Bone marrow (tissue), 2 donors: ENCODE results near the gene GPAT3.
"Not testable (repeated sequence)": the region's sequence is repeated elsewhere in the genome, so short reads cannot be mapped to it uniquely, and the experiment has no call there.

Experiments used
- DNase-seq, 2 donors: peaks; one replicate each; lab custom pipeline; 2025; lab: John Stamatoyannopoulos, UW

The GPAT3 gene

GRCh38 chr4:83604321-83604720 lies 68.4 kb downstream of the GPAT3 start:
- DNase-seq: no peak

- no peak for DNase-seq
Measured at GRCh38 chr4:83605210-83605609, 69.3 kb downstream of the GPAT3 start.

DNA sequence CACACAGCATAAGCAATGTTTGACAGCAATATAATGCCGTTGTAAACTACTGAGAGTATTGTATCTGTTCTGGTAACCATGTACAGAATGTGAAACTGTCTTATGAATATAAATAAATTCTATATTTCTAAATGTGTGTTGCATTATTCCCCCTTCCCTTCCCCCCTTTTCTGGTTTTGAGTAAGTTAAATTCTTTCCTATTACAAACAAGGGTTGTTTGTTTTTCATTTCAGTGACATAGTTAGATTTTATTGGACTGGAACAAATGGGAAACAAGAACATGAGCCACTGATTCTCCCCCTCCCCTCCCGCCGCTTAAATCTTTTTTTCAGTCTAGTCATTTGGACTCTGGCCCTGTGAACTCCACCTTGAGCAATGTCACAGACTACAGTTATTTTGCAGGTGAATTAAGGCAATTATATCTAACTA lies 69.8 kb downstream of the GPAT3 start:
- DNase-seq: no peak

DNA sequence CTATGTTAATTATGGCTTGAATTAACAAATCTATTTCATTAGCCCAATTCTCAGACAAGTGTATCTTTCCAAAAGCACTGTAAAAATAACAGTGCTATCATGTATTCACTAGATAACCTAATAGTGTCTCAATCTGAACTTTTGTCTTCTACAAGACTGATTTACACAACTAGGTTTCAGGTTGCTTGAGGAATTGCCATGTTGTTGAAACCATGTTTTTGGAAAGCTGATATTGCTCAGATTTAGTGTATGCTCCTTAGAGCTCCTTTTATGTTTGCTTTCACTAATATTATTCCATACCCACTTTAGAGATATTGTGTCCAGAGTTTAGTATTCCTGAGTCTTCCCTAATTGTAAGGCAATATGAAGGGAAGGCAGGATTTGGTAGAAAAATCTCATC lies 70.6 kb downstream of the GPAT3 start:
- DNase-seq: no peak

DNA sequence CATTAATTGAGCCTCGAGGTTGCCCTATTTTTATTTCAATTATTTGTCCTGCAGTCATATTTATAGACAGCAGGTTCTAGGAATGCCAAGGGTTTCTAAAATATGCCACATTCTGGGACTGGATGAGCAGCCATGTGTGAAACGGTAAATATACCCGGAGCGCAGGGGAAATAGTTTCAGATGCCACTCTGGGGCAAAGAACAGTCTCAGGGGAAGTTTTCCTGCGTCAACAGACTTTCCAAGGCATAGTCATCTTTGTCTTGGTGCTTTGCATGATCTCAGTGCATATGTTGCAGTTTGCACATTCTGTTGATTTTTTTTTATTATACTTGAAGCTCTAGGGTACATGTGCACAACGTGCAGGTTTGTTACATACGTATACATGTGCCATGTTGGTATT lies 71.0 kb downstream of the GPAT3 start:
- no peak for DNase-seq

DNA sequence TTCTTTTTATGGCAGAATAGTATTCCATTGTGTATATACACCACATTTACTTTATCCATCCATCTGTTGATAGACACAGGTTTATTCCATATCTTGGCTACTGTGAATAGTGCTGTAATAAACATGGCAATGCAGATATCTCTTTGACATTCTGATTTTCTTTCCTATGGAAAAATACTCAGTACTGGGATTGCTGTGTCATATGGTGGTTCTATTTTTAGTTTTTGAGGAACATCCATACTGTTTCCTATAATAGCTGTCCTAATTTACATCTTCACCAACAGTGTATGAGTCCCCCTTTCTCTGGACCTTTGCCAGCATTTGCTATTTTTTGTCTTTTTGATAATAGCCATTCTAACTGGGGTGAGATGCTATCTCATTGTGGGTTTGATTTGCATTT lies 73.5 kb downstream of the GPAT3 start:
- no peak for DNase-seq

GRCh38 chr4:83610729-83611128 lies 74.8 kb downstream of the GPAT3 start:
- DNase-seq: no peak

DNA sequence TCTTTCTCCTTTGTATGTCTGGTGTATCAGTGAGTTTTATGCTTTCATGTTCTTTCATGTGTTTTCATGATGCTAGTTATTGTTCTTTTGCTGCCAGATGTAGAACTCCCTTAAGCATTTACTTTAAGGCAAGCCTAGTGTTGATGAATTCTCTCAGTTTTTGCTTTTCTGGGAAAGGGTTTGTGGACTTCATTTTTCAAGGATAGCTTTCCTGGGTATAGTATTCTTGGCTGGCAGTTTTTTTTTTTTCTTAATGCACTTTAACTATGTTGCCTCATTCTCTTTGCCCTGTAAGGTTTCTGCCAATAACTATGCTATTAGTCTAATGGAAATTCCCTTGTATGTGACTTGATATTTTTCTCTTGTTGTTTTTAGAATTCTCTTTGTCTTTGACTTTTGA lies 77.1 kb downstream of the GPAT3 start:
- DNase-seq: no peak

DNA sequence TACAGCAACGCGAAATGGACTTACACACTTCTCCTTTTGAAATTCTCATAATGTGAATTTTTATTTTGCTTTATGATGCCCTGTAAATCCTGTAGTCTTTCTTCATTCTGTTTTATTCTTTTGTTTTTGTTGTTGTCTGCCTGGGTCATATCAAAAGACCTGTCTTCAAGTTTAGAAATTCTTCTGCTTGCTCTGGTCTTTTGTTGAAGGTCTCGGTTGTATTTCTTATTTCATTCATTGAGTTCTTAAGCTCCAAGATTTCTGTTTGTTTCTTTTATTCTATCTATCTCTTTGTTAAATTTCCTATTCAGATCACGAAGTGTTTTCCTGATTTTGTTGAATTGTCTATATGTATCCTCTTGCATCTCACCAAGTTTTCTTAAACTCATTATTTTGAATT lies 78.1 kb downstream of the GPAT3 start:
- no peak for DNase-seq

GRCh38 chr4:83616252-83616651 lies 80.3 kb downstream of the GPAT3 start:
- DNase-seq: no peak

GRCh38 chr4:83617371-83618035 lies 81.6 kb downstream of the GPAT3 start:
- DNase-seq: no peak

GRCh38 chr4:83618431-83618830 lies 82.5 kb downstream of the GPAT3 start:
- no peak for DNase-seq

GRCh38 chr4:83618991-83619645 lies 83.2 kb downstream of the GPAT3 start:
- peak in 1 of 2 donors; percentile 27 for DNase-seq

- not testable (repeated sequence) for DNase-seq
Measured at GRCh38 chr4:83622127-83622526, 86.2 kb downstream of the GPAT3 start.

- DNase-seq: no peak
Measured at GRCh38 chr4:83625821-83626220, 89.9 kb downstream of the GPAT3 start.

DNA sequence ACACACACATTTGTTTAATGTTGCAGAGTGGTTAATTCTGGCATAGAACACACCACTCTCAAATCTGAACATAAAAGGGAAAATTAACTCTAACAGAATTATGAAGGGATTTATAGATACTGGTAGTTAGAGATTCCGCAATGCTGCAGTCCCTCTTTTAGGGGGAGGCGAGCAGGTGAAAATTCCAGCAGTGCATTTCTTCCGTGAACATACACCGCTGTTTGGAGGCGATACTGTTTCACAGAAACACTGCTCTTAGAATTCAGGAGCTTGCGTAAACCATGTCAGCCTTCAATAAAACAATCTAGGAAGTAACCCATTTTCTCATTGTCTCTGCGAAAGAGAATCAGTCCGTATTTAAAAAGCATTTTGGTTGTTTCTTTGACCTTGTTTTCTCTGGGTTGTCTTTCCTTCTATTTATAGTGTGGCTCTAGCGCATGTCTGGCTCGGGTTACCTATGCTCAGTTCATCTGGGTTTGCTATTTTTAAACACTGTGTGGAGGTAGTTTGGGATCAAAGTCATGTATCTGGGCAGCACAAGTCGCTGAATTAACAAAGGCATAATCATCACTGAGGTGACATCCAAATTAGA lies 90.4 kb downstream of the GPAT3 start:
- no peak for DNase-seq

- DNase-seq: peak; percentile 30 to 88
Measured at GRCh38 chr4:83629945-83630721, 94.2 kb downstream of the GPAT3 start.

DNA sequence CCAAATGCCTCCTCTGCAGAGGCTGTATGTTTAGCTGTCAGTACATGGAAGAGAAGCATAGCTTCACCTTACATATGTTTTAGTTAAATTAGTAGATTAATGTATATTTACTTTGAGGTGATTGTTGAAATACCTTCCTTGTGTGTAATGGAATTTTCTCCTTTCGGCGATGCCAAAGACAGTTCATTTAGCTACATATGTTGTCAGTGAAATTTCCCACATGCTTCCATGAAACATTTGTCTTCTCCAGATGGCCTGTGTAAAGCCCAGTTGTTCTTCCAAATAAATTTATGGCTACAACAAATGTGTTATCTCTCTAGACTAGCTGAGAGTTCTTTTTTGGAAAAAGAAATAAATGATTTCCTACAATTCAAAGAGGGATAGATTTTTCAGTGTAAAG lies 95.2 kb downstream of the GPAT3 start:
- DNase-seq: no peak

DNA sequence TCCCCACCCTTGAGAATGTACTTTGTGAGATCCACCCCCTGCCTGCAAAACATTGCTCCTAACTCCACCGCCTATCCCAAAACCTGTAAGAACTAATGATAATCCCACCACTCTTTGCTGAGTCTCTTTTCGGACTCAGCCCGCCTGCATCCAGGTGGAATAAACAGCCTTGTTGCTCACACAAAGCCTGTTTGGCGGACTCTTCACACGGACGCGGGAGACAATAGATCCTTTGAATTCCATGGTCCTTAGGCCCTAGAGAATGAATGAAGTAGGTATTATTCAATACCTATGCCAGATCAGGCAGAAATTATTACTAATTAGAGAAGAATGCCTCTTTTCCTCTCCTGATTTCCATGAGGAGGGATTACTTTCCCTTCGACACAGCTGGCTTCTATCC lies 101.0 kb downstream of the GPAT3 start:
- DNase-seq: no peak

DNA sequence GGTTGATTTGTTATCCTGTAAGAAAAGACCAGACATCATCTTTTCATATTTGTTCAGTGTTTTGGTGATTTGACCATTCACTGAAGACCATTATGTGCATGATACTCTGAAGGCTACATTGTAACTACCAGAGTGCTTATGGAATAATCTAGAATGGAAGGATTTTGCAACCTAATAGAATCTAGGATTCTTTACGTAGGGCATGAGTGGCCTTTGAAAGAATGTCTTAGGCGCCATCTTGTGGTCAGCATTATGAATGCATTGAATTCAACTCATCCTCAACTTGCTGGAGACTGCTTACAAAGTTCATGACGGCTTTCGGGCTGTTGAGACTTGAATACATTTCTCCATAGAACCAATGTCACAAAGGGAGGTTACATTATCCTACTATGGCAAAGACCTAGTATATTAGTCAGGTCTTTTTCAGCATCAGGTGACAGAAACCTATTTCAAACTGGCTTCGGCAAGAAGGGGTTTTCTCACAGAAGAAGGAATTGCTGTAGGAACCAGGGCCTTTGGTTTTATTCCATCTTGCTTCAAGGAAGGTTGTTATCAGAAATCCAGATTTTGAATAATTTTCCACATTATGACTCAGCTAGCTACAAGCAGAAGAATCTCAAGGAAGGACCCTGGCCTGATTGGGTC lies 104.1 kb downstream of the GPAT3 start:
- DNase-seq: peak in 1 of 2 donors; percentile 52

- no peak for DNase-seq
Measured at GRCh38 chr4:83643036-83643435, 107.1 kb downstream of the GPAT3 start.
